ENCODE data around the gene NSDHL. TPM values are rescaled to one million over a fixed set of nuclear protein-coding genes. Genes with fewer than 3 reads are reported as not detected.
"Not testable (repeated sequence)": the region's sequence is repeated elsewhere in the genome, so short reads cannot be mapped to it uniquely, and the experiment has no call there.

The NSDHL gene
- 8.7 and 12.4 TPM in 2 replicates for total RNA-seq (2014; rRNA removed; shearing (Covaris generic))

- peak; percentile 91 for DNase-seq (ENCODE audit: low read depth)
These were observed at the start of gene NSDHL, which contains the start of gene CETN2 for GRCh38 chrX:152830312-152831305. NSDHL (plus strand) TSS chrX:152831063; CDS start chrX:152846325, 15,262 bp downstream. CETN2 (minus strand) TSS chrX:152830757; CDS start chrX:152830710, 47 bp downstream.

- not testable (repeated sequence) for DNase-seq (ENCODE audit: low read depth)
These were observed 43.8 kb upstream of the NSDHL start for GRCh38 chrX:152787062-152787461.

- DNase-seq (ENCODE audit: low read depth) = no peak
These were observed 31.9 kb upstream of the NSDHL start for GRCh38 chrX:152798945-152799344.

GRCh38 chrX:152806035-152806434 lies 24.8 kb upstream of the NSDHL start:
- DNase-seq (ENCODE audit: low read depth) = no peak

GRCh38 chrX:152810403-152810802 lies 20.5 kb upstream of the NSDHL start:
- peak; percentile 37 for DNase-seq (ENCODE audit: low read depth)

GRCh38 chrX:152813206-152813605 lies 17.7 kb upstream of the NSDHL start:
- no peak for DNase-seq (ENCODE audit: low read depth)

GRCh38 chrX:152814048-152814447 lies 16.8 kb upstream of the NSDHL start:
- DNase-seq (ENCODE audit: low read depth) = no peak

GRCh38 chrX:152817078-152817764 lies 13.6 kb upstream of the NSDHL start:
- peak; percentile 33 for DNase-seq (ENCODE audit: low read depth)

GRCh38 chrX:152818356-152818755 lies 12.5 kb upstream of the NSDHL start:
- DNase-seq (ENCODE audit: low read depth) = no peak

GRCh38 chrX:152819266-152819665 lies 11.6 kb upstream of the NSDHL start:
- no peak for DNase-seq (ENCODE audit: low read depth)

- DNase-seq (ENCODE audit: low read depth) = peak; percentile 26
These were observed 11.1 kb upstream of the NSDHL start for GRCh38 chrX:152819732-152820131.

- DNase-seq (ENCODE audit: low read depth) = peak; percentile 30
These were observed 9.6 kb upstream of the NSDHL start for GRCh38 chrX:152821145-152821765.

- DNase-seq (ENCODE audit: low read depth) = peak; percentile 22
These were observed 8.3 kb upstream of the NSDHL start for GRCh38 chrX:152822383-152823086.

- DNase-seq (ENCODE audit: low read depth) = no peak
These were observed 7.2 kb upstream of the NSDHL start for GRCh38 chrX:152823657-152824056.

- peak; percentile 11 for DNase-seq (ENCODE audit: low read depth)
These were observed 6.0 kb upstream of the NSDHL start for GRCh38 chrX:152824841-152825374.

GRCh38 chrX:152831391-152831790 lies 528 bp downstream of the NSDHL start:
- DNase-seq (ENCODE audit: low read depth) = no peak

- DNase-seq (ENCODE audit: low read depth) = no peak
These were observed 1.7 kb downstream of the NSDHL start for GRCh38 chrX:152832520-152832919.

GRCh38 chrX:152833378-152833777 lies 2.5 kb downstream of the NSDHL start:
- no peak for DNase-seq (ENCODE audit: low read depth)

GRCh38 chrX:152835470-152835869 lies 4.6 kb downstream of the NSDHL start:
- DNase-seq (ENCODE audit: low read depth) = not testable (repeated sequence)

- DNase-seq (ENCODE audit: low read depth) = no peak
These were observed 12.0 kb downstream of the NSDHL start for GRCh38 chrX:152842772-152843338.

GRCh38 chrX:152843852-152844251 lies 13.0 kb downstream of the NSDHL start:
- DNase-seq (ENCODE audit: low read depth) = no peak
